HG02981 (cell line): ENCODE measurements around the gene WASF3.
A peak's percentile ranks its signal among the peaks of the same experiment; 100 is the strongest.

Experiments
- ATAC-seq: cut with Tn5 transposase; IDR thresholded peaks from one replicate; pipeline ENCODE4 v1.9.1; 2021; ENCODE audit warnings: mild to moderate bottlenecking, moderate library complexity; ENCODE audit not compliant: unreplicated experiment

The WASF3 gene, protein sequence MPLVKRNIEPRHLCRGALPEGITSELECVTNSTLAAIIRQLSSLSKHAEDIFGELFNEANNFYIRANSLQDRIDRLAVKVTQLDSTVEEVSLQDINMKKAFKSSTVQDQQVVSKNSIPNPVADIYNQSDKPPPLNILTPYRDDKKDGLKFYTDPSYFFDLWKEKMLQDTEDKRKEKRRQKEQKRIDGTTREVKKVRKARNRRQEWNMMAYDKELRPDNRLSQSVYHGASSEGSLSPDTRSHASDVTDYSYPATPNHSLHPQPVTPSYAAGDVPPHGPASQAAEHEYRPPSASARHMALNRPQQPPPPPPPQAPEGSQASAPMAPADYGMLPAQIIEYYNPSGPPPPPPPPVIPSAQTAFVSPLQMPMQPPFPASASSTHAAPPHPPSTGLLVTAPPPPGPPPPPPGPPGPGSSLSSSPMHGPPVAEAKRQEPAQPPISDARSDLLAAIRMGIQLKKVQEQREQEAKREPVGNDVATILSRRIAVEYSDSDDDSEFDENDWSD

DNA sequence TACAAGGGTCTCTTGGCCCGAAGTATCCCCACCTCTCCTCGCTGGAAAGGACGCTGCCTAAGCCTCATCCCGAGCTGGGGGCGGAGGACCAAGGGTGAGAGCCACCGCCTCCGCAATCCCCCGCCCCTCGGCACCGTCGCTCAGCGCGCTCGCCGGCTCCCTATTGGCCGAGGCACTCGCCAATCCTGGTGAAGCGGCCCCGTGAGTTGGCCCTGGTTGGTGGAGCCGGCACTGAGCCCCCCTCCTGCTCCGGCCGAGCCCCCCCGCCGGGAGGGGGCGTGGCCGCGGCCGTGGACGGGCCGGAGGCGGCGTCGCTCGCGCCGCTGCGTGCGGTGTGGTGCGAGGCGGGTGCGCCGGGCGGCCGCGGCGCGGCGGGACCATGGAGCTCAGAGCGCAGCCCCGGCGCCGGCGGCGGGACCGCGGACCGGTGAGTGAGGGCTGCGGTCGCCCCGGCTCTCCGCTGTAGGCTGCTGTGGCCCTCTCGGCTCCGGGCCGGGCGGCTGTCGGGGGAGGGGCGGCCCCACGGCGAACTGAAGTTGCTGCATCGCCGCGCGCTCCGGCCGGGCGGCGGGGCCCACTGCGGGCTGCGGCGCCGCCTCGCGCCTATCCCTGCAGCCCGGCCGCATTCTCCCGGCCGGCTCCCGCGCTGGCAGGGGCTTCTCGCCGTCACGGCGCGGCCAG, at the start of gene WASF3:
Gene WASF3, plus strand, starts transcription at position 291 of the 681 bp plus-strand sequence. CDS start 84,588 bp downstream, outside the sequence.
- ATAC-seq, result peak; percentile 96

DNA sequence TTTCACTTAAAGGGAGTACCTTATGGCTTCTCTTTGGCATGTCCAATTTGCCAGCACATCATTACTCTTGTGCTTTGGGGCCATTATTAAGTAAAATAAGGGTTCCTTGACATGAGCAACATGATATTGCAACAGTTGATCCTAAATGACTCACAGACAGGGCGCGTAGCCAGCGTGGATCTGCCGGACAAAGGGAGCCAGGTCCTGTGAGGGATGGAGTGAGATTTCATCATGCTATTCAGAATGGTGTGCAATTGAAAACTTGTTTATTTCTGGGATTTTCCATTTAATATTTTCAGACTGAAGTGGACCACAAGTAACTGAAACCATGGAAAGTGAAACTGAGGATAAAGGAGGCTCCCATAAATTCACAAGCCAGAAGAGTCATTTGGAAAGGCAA, 48.6 kb upstream of the WASF3 start:
- no peak for ATAC-seq

DNA sequence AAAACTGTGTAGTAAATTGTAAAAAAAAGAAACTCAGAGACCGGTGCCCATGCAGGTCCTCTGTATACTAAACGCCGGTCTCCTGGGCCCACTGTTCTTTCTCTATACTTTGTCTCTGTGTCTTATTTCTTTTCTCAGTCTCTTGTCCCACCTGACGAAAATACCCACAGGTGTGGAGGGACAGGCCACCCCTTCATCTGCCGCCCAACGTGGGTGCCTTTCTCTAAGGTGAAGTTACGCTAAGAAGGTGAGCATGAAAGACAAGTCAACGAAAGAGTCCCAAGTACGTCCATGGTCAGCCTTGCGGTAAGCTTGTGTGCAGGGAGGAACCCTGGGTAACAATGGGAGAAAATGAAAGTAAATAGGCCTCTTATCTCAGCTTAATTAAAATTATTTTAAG, 48.0 kb upstream of the WASF3 start:
- ATAC-seq, result no peak

DNA sequence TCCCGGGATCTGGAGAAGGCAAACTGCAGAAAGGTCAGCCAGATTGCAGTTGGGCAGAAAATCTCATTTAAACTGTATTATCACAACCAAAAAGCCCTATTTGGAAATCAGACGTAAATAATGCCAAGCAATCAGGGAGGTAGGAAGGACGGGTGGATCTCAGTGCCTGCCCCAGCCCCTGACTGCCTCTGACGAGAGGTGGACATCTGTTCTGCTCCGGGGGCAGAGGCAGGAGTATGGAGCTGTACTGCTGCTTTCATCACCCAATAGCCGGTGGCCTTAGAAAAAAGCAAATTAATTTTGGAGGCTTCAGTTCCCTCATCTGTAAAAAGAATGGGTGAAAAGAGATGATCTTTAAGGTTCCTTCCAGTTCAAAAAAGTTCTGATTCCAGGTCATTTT, 43.6 kb upstream of the WASF3 start:
- no peak for ATAC-seq

DNA sequence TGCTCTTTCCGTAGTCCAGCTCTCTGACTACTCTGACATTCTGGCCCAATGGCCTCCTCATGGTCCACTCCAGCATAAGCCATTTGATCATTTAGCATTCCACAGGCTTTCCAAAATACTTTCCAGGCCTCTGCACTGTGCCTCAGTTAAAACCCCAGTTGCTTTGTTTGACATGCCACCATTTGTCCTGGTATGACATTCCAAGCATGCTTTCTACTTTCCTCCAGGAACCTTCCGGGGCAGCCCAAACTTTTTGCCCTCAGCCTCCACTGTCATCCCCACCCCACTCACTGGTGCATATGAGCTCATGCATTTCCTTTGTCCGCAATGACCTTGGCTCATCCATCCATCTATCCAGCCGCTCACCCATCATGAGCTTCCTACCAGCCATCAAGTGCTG, 41.8 kb upstream of the WASF3 start:
- ATAC-seq, result no peak

DNA sequence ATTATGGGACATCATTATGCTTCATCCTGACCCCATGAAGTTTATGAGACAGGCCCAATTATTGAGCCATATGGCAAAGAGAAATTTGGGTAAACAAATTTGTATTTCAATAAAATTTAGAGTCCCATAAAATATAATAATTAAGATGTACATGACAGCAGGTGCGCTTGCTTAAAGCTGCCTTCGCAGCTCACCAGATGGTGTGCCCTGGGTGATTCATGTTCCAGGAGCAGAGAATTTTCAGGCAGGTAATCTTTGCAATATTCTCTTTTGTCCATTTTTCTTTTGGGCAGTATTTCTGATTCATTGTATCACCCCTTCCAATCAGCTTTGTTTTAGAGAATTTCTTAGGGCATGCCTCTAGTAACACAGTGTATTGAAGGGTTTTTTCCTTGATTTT, 39.5 kb upstream of the WASF3 start:
- ATAC-seq, result no peak

DNA sequence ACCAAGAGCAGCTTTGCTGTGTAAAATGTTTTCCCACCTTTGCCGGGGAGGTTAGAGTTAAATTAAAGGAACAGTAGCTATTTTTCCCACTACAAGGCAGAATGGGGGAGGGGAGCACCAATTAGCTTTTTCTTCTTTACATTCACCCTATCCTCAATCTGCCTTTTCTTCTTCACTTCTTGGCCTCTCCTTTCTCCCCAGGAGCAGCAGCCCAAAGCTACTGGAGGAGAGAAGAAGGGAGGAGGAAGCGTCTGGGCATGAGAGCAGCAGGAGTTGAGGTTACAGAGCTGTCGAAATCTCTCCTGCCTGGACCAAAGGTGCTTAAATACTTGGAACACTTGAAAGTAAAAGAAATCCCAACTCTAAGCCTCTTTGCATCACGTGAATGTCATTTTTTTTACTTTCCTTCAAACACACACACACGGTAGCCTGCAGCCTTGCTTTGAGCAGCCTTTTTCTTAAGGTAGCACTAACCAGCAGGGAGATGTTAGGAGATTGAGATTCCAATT, 39.0 kb upstream of the WASF3 start:
- ATAC-seq, result no peak

DNA sequence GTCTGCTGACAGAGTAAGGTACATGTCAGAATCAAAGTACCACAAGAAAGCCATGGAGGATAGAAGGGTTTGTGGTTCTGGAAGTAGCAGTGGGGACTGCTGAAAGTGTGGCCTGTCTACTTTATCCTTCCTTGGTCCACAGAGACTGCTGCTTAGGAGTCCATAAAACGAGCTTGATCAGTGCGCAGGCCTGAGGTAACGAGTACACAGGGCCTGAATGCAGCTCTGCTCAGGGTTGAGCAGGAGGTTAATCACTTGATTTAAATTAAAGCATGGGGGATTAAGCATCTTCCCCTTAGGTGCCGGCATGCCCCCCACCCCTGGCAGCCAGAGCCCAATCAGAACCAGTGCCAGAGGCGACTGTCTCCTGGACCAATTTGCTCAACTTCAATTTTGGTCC, 34.9 kb upstream of the WASF3 start:
- ATAC-seq, result no peak

DNA sequence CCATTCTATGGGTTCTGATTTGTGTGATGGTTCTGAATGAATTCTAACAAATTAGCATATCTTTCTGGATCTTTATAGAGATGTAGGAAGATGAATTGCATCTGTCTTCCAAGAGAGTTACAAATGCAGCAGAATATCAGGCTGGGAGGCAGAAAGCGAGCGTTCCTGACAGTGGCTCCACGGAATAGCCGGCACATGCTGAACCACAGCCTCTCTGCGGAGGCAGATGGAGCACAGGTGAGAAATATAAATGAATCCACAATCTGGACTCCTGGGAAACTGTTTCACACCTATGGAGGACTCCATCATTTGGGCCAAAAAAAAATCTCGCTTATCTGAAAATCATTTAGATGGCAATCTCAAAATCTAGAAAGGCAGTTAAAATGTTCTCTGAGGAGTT, 34.5 kb upstream of the WASF3 start:
- no peak for ATAC-seq

DNA sequence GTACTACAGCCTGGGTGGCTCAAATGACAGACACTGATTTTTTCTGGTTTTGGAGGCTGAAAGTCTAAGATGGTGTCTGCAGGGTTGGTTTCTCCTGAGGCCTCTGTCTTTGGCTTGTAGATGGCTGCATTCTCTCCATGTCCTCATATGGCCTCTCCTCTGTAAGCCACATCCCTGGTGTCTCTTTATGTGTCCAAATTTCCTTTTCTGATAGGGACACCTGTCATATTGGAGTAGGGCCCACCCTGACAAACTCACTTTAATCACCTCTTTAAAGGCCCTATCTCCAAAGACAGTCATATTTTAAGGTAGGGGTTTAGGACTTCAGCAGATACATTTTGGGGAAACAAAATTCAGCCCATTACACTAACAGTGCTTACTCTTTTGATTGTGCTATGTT, 32.0 kb upstream of the WASF3 start:
- ATAC-seq, result no peak

DNA sequence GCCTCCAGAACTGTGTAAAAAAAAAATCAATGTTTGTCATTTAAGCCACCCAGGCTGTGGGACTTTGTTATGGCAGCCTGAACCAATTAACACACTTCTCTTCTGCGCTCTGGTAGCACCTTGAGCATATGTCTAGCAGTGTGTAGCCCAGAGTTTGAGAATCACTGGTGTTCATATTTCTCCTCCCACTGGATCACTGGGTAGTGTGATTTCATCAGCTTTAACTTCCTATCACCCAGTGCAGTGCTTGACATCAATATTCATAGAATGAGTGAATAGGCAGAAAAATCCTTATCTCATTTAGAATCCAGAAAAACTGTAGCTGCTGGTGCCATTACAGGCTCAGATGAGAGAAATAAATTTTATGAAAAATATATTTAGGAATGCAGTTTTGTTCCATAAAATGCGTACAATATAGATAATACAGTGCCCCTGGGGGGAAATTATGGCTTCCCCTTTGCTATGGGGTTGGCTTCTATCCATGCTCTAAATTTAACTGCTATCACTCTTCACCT, 30.7 kb upstream of the WASF3 start:
- ATAC-seq, result no peak

DNA sequence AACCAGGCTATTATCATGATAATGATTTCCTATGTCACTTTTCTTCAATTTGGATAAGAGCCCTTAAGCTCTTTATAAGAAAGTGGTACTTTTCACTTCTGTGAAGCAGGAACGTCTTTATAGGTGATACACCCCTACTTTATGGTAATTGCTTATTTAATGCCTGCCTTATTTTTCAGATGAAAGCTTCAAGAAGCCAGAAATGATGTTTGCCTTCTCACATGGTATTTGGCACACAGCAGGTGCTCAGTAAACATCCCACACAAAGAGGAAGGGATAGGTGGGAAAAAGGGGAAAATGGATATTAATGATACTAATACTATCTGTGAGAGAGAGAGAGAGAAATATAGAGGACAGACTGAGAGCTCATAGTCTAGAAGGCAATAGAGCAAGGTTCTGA, 29.0 kb upstream of the WASF3 start:
- no peak for ATAC-seq

DNA sequence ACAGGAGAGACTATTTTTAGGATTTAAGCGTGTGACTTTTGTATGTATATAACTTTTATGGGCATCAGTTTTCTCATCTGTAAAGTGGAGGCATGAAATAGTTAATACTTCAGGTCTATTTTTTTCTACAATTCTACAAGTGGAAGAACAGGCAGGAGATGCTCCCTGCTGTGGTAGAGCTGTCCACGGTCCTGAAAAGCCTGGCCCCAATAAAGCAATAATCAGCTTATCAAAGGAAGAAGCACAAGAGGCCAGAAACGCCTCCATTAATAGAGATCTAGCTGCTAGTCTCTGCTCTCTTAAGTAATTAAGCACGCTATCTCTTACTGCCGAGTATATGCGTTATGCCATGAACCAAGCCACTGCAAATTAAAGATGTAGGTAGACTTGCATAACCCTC, 28.0 kb upstream of the WASF3 start:
- ATAC-seq, result no peak

DNA sequence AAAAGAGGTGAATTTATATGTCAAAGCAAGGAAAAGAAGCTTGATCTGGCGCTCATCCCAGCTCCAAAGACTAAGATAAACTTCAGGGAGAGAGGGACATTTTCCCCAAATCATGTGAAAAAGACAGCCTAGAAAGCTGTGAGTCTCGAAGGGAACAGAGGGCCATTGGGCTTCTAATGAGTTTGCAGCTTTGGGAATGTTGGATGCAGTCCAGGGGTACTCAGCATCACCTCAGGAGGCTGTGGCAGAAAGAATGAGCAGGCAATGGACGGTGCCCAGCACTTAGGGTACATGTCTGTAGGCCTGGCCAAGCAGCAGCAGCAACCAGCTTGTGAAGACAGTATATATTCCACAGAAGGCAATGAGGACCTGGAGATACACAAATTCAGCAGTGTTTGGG, 25.7 kb upstream of the WASF3 start:
- ATAC-seq, result no peak

DNA sequence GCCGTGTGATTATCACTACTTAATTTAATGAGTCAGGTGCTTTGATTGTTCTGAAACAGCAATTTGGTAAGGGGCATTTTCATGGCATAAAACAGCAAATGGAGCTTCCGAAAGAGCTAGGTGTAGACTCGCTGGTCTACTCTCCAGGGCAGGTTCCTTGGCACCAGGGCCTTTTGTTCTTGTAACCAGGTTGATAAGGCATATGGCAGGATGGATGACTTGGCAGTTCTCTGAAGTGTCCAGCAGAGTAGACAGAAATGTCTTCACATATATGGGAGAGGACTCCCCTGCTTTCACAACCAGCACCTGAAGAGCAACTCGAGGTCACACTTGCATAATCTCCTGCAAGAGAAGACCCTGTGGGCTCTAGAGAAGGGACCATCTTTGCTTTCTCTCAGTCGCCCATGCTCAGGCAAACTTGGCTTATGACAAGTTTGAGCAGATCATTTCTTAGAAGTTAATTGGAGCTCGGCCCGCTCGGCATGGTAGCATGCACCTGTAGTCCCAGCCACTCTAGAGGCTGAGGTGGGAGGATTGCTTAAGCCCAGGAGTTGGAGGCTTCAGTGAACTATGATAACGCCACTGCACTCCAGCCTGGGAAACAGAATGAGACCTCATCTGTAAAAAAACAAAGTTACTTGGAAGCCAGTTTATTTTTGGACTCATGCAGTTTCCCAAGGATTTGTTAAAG, 23.3 kb upstream of the WASF3 start:
- ATAC-seq, result no peak

DNA sequence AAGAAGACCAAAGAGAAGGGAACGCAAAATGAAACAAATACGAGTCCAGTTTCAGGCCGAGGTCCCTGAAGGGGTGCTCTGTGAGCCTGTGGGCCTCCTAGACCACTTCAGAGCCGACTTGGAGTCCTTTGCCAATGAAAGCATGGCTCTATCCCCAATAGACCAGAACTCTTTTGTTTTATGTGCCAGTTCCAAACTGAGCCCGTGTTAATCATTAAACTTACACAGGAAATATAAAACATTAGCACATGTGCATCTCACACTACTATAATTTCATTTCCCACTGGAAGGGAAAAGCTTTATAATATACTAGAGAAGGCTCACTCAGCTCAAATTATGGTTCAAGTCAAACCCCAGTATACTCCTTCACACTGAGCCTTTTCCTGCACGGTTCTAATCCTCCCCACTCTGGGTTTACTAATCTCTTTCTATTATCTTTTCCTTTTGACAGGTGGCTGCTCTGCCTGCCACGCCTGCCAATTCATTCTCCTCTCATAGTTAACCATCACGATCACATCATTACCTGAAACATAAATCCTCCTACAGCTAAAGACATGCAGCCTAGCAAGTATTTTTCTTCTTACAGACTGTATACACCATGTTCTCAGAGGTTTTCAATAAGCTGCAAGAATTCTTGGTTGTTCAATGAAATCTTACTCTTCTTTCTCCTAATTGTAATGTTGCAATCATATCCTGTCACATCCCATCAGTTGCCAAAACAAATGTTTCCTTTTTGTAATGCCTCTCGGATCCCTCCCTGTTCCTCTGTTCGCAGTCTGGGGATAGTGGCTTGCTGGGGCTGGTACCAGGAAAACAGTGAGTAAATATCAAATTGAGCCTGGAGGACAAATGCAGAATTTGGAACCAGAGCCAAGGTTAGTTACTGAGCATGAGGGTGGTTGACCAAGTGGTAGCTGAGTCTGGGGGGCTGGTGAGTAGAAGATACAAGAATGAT, 18.8 kb upstream of the WASF3 start:
- ATAC-seq, result no peak

DNA sequence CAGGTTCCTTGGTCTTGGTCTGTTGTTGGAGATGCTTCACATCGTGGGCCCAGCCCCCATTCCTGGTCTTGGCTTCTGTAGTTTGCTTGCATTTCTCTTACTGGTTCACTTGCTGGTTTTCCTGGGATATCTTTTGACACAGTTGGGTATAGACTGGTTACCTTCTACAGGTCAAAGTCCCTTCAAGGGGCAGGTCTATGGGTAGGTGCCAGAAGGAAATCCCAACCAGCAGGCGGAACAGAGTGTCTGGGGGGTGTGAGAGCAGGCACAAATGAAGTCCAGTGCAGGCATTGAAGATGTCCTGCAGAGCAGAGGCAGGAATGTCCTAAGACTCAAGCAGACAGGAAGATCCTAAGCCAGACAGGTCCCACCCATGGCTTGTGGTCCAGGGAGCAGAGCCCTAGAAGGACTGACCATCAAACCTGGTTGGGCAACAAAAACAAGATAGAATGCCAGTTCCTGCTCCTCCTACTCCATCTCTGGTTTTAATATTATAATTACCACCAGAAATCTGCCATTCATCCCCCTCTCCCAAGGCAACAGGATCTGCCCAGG, 17.7 kb upstream of the WASF3 start:
- no peak for ATAC-seq

DNA sequence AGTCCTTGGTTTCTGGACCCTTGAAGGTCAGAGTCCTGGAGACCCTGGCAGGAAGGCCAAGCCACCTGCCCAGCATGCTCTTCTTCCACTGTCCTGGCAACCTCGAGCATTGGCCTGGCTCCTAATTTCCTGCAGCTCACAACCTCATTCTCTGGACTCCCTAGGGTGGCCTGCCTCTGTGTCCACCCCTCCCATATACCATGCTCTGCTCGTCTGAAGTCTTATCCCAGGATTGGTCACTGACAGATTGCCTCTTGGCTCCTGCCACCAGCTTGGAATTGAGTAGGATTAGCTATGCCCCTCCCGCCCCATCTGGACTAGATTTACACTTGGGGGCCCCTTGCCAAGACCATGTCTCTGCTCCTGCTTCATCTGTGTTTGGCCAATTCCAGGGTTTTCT, 17.1 kb upstream of the WASF3 start:
- ATAC-seq, result no peak

DNA sequence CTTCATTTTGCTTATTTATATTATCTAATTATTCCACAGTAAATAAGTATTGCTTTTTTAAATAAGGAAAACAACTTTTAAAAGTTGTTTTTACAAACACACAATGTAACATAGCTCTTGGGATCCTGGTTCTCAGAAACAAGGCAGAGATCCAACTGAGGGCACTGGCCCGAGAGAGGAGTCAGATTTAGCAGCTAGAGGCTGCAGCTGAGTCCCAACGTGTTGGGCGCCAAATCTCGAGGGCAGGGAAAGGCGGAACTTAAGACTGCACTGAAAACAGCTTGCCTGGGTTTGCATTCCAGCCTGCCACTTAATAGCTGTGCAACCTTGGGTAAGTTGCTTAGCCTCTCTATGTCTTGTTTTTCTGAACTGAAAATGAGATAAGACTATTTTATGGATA, 16.4 kb upstream of the WASF3 start:
- ATAC-seq, result no peak
